SK-N-SH (cell line): ENCODE data around the gene ZSCAN2.

Experiments
- FOSL2 ChIP-seq: IDR thresholded peaks from 2 replicates; pipeline ENCODE4 v1.4.0; 2012; ENCODE audit warnings: low read depth, mild to moderate bottlenecking, moderate library complexity, borderline replicate concordance
- GABPA ChIP-seq: IDR thresholded peaks from 2 replicates; pipeline ENCODE4 v1.4.0; 2012; ENCODE audit warnings: low read depth, mild to moderate bottlenecking
- JUND ChIP-seq: IDR thresholded peaks from 2 replicates; pipeline ENCODE4 v1.4.0; 2012
- NFIC ChIP-seq: IDR thresholded peaks from 2 replicates; pipeline ENCODE4 v1.4.0; 2012; ENCODE audit warnings: borderline replicate concordance
- NRF1 ChIP-seq: IDR thresholded peaks from 2 replicates; pipeline ENCODE4 v1.6.1; 2012; ENCODE audit warnings: low read depth, mild to moderate bottlenecking, low read length
- POLR2AphosphoS5 ChIP-seq: IDR thresholded peaks from 2 replicates; pipeline ENCODE4 v1.6.1; 2012; ENCODE audit warnings: low read depth, low read length
- RCOR1 ChIP-seq: fragments of 150-350 bp; IDR thresholded peaks from 2 replicates; pipeline ENCODE4 v1.6.1; 2017; ENCODE audit warnings: antibody characterized with exemption, low read length
- RFX5 ChIP-seq: IDR thresholded peaks from 2 replicates; pipeline ENCODE4 v1.6.1; 2012; ENCODE audit warnings: mild to moderate bottlenecking, improper control_type of control experiment, low read length
- TF ChIP-seq, protein P1 (sequence below): fragments of 200-600 bp; sonication (generic); IDR thresholded peaks from 2 replicates; pipeline ENCODE4 v1.6.1; 2017; ENCODE audit warnings: antibody characterized with exemption, mild to moderate bottlenecking, moderate library complexity
- TF ChIP-seq, protein P2 (sequence below): fragments of 150-350 bp; IDR thresholded peaks from 2 replicates; pipeline ENCODE4 v1.6.1; 2017; ENCODE audit warnings: antibody characterized with exemption, low read length, low read depth, borderline replicate concordance
- TF ChIP-seq, protein P3 (sequence below): IDR thresholded peaks from 2 replicates; pipeline ENCODE4; 2012

DNA sequence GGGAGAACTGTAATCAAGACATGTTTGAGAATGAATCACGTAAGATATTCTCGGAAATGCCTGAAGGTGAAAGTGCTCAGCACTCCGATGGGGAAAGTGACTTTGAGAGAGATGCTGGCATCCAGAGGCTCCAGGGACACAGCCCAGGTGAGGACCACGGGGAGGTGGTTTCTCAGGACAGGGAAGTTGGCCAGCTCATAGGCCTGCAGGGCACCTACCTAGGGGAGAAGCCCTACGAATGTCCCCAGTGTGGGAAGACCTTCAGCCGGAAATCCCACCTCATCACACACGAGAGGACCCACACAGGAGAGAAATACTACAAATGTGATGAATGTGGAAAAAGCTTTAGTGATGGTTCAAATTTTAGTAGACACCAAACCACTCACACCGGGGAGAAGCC is 19.8 kb downstream of the ZSCAN2 start:
- TF ChIP-seq, protein P1, sequence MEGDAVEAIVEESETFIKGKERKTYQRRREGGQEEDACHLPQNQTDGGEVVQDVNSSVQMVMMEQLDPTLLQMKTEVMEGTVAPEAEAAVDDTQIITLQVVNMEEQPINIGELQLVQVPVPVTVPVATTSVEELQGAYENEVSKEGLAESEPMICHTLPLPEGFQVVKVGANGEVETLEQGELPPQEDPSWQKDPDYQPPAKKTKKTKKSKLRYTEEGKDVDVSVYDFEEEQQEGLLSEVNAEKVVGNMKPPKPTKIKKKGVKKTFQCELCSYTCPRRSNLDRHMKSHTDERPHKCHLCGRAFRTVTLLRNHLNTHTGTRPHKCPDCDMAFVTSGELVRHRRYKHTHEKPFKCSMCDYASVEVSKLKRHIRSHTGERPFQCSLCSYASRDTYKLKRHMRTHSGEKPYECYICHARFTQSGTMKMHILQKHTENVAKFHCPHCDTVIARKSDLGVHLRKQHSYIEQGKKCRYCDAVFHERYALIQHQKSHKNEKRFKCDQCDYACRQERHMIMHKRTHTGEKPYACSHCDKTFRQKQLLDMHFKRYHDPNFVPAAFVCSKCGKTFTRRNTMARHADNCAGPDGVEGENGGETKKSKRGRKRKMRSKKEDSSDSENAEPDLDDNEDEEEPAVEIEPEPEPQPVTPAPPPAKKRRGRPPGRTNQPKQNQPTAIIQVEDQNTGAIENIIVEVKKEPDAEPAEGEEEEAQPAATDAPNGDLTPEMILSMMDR, result no peak
- TF ChIP-seq NFIC (no peak), RCOR1 (no peak), RFX5 (no peak), POLR2AphosphoS5 (no peak), FOSL2 (no peak), GABPA (no peak), NRF1 (no peak), JUND (no peak)
- TF ChIP-seq, protein P2, sequence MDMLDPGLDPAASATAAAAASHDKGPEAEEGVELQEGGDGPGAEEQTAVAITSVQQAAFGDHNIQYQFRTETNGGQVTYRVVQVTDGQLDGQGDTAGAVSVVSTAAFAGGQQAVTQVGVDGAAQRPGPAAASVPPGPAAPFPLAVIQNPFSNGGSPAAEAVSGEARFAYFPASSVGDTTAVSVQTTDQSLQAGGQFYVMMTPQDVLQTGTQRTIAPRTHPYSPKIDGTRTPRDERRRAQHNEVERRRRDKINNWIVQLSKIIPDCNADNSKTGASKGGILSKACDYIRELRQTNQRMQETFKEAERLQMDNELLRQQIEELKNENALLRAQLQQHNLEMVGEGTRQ, result no peak
- TF ChIP-seq, protein P3, sequence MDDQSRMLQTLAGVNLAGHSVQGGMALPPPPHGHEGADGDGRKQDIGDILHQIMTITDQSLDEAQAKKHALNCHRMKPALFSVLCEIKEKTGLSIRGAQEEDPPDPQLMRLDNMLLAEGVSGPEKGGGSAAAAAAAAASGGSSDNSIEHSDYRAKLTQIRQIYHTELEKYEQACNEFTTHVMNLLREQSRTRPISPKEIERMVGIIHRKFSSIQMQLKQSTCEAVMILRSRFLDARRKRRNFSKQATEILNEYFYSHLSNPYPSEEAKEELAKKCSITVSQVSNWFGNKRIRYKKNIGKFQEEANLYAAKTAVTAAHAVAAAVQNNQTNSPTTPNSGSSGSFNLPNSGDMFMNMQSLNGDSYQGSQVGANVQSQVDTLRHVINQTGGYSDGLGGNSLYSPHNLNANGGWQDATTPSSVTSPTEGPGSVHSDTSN, result no peak
